SK-N-SH treated with all-trans-retinoic acid at 6 μM for 48 hours (cell line): Measurements from ENCODE around the gene ARHGDIB.

Source experiments
- CREB5 ChIP-seq: fragments of 250-450 bp; sonication (Bioruptor Pico); IDR thresholded peaks from 2 replicates; pipeline ENCODE4 v1.5.1; 2020; ENCODE audit warnings: low read depth, mild to moderate bottlenecking, moderate library complexity
- GLIS3 ChIP-seq: fragments of 250-450 bp; sonication (Bioruptor Pico); IDR thresholded peaks from 2 replicates; pipeline ENCODE4 v1.5.0; 2020; ENCODE audit warnings: mild to moderate bottlenecking, moderate library complexity
- ZFP3 ChIP-seq: fragments of 250-450 bp; sonication (Bioruptor Pico); IDR thresholded peaks from 2 replicates; pipeline ENCODE4 v1.5.0; 2020; ENCODE audit warnings: mild to moderate bottlenecking, moderate library complexity
- ZNF70 ChIP-seq: fragments of 450-650 bp; formaldehyde crosslinking; IDR thresholded peaks from 2 replicates; pipeline ENCODE4 v1.5.0; 2020; ENCODE audit warnings: mild to moderate bottlenecking, moderate library complexity

- TF ChIP-seq CREB5 (CRISPR knock-in tag) (no peak), GLIS3 (CRISPR knock-in tag) (no peak), ZFP3 (CRISPR knock-in tag) (no peak), ZNF70 (CRISPR knock-in tag) (no peak)
These were observed 38.4 kb upstream of the ARHGDIB start for GRCh38 chr12:14999695-15000365.
